PC-3 (cell line): ENCODE measurements around the gene TSPAN1.

ENCODE experiments used
- CTCF ChIP-seq: fragments of 300-600 bp; sonication (generic); conservative IDR thresholded peaks from 2 replicates; pipeline ENCODE4 v1.5.1; 2017; ENCODE audit warnings: antibody characterized with exemption, low read depth, mild to moderate bottlenecking, low read length
- EZH2 ChIP-seq: fragments of 300-600 bp; sonication (generic); IDR thresholded peaks from one replicate; pipeline ENCODE4 v1.6.1; 2017; ENCODE audit warnings: antibody characterized with exemption, mild to moderate bottlenecking, low read length; ENCODE audit not compliant: unreplicated experiment

DNA sequence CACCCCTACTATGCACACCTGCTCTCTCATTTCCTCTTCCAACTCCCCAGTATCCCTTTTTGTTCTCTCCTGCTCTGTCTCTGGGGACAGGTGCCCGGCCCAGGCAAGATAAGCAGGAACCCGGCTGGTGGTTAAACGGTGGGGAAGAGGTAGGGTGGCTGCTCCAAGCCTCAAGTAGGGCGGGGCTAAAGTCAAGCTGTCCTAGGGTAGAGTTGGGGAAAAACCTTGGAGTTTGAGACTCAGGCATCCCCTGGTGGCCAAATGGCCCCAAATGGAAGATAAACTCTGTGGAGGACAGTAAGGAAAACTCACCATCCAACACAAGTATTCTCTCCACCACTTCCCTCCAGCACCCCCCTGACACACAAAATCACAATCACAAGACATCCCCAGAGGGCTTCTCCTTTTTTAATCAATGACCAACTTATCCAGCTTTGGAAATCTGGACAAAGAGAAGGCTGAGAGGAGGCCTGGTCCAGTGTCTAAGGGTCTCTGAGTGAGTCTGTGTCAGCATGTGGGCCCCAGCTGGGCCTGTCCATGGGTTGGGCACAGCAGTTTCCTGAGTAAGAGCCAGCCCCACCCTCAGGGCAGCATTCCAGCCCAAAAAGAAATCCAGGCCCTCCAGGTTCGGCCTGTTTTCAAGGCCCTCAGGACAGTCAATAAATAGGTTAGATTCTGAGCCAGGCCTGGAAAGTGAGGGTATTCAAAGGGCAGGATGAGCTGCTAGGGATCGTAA is 13.6 kb downstream of the TSPAN1 start:
- TF ChIP-seq CTCF, result peak; percentile 38
- TF ChIP-seq EZH2, result no peak
